HEK293 (cell line): ENCODE results near the gene TARS2.

Source experiments
- BCL11A ChIP-seq: fragments of 450-650 bp; formaldehyde crosslinking; IDR thresholded peaks from 2 replicates; pipeline ENCODE4 v1.5.1; 2016; ENCODE audit warnings: low read depth, missing biosample characterization, missing genetic modification characterization
- BCL11B ChIP-seq: fragments of 450-650 bp; formaldehyde crosslinking; IDR thresholded peaks from 2 replicates; pipeline ENCODE4 v1.5.1; 2016; ENCODE audit warnings: low read depth, missing biosample characterization, missing genetic modification characterization
- GLIS1 ChIP-seq: fragments of 450-650 bp; formaldehyde crosslinking; IDR thresholded peaks from 2 replicates; pipeline ENCODE4 v1.5.1; 2016; ENCODE audit warnings: missing biosample characterization, missing genetic modification characterization
- KLF16 ChIP-seq: fragments of 450-650 bp; formaldehyde crosslinking; IDR thresholded peaks from 2 replicates; pipeline ENCODE4 v1.5.1; 2017; ENCODE audit warnings: missing biosample characterization, missing genetic modification characterization
- KLF9 ChIP-seq: fragments of 450-650 bp; formaldehyde crosslinking; IDR thresholded peaks from 2 replicates; pipeline ENCODE4 v1.5.1; 2016; ENCODE audit warnings: missing biosample characterization, missing genetic modification characterization, low read depth
- PATZ1 ChIP-seq: fragments of 450-650 bp; formaldehyde crosslinking; IDR thresholded peaks from 2 replicates; pipeline ENCODE4 v1.5.1; 2016; ENCODE audit warnings: missing biosample characterization, missing genetic modification characterization
- PRDM2 ChIP-seq: fragments of 450-650 bp; formaldehyde crosslinking; IDR thresholded peaks from 2 replicates; pipeline ENCODE4 v1.5.1; 2016; ENCODE audit warnings: missing biosample characterization, missing genetic modification characterization, borderline replicate concordance
- SETDB1 ChIP-seq: IDR thresholded peaks from one replicate; pipeline ENCODE4 v1.6.1; 2017; ENCODE audit warnings: mild to moderate bottlenecking, low read length, moderate library complexity, mixed read lengths; ENCODE audit not compliant: insufficient read length
- TCF7L2 ChIP-seq: IDR thresholded peaks from 2 replicates; pipeline ENCODE4 v1.6.1; 2011; ENCODE audit warnings: low read depth, mild to moderate bottlenecking, inconsistent platforms, low read length, moderate library complexity, borderline replicate concordance
- ZBTB17 ChIP-seq: fragments of 450-650 bp; formaldehyde crosslinking; IDR thresholded peaks from 2 replicates; pipeline ENCODE4 v1.5.1; 2016; ENCODE audit warnings: missing biosample characterization, missing genetic modification characterization
- ZIC2 ChIP-seq: fragments of 450-650 bp; formaldehyde crosslinking; IDR thresholded peaks from 2 replicates; pipeline ENCODE4 v1.5.1; 2016; ENCODE audit warnings: missing biosample characterization, missing genetic modification characterization
- ZNF211 ChIP-seq: fragments of 450-650 bp; formaldehyde crosslinking; IDR thresholded peaks from 2 replicates; pipeline ENCODE4 v1.5.1; 2016; ENCODE audit warnings: low read depth, missing biosample characterization, missing genetic modification characterization
- ZNF24 ChIP-seq: fragments of 450-650 bp; formaldehyde crosslinking; IDR thresholded peaks from 2 replicates; pipeline ENCODE4 v1.5.1; 2016; ENCODE audit warnings: missing biosample characterization, missing genetic modification characterization
- ZNF280D ChIP-seq: fragments of 450-650 bp; formaldehyde crosslinking; IDR thresholded peaks from 2 replicates; pipeline ENCODE4 v1.5.1; 2016; ENCODE audit warnings: missing biosample characterization, missing genetic modification characterization
- ZNF324 ChIP-seq: fragments of 450-650 bp; formaldehyde crosslinking; IDR thresholded peaks from 2 replicates; pipeline ENCODE4 v1.5.1; 2016; ENCODE audit warnings: missing biosample characterization, missing genetic modification characterization
- ZNF341 ChIP-seq: fragments of 450-650 bp; formaldehyde crosslinking; IDR thresholded peaks from 2 replicates; pipeline ENCODE4; 2016; ENCODE audit warnings: low read depth, missing biosample characterization, missing genetic modification characterization
- ZNF354C ChIP-seq: fragments of 450-650 bp; formaldehyde crosslinking; IDR thresholded peaks from 2 replicates; pipeline ENCODE4 v1.5.1; 2016; ENCODE audit warnings: missing biosample characterization, missing genetic modification characterization, low read depth, borderline replicate concordance
- ZNF561 ChIP-seq: fragments of 450-650 bp; IDR thresholded peaks from 2 replicates; pipeline ENCODE4 v1.5.1; 2018; ENCODE audit warnings: missing biosample characterization, missing genetic modification characterization, borderline replicate concordance
- ZNF639 ChIP-seq: fragments of 450-650 bp; formaldehyde crosslinking; IDR thresholded peaks from 2 replicates; pipeline ENCODE4 v1.5.1; 2016; ENCODE audit warnings: missing biosample characterization, missing genetic modification characterization
- ZNF660 ChIP-seq: fragments of 450-650 bp; IDR thresholded peaks from 2 replicates; pipeline ENCODE4 v1.5.1; 2018; ENCODE audit warnings: missing biosample characterization, mild to moderate bottlenecking, missing genetic modification characterization
- ZNF76 ChIP-seq: fragments of 450-650 bp; formaldehyde crosslinking; IDR thresholded peaks from 2 replicates; pipeline ENCODE4; 2016; ENCODE audit warnings: low read depth, missing biosample characterization, missing genetic modification characterization, borderline replicate concordance
- ZSCAN30 ChIP-seq: fragments of 450-650 bp; IDR thresholded peaks from 2 replicates; pipeline ENCODE4 v1.5.1; 2018; ENCODE audit warnings: missing biosample characterization, mild to moderate bottlenecking, missing genetic modification characterization, moderate library complexity
- ZSCAN4 ChIP-seq: fragments of 450-650 bp; formaldehyde crosslinking; IDR thresholded peaks from 2 replicates; pipeline ENCODE4 v1.5.1; 2017; ENCODE audit warnings: missing biosample characterization, missing genetic modification characterization

TARS2 gene

GRCh38 chr1:150515328-150516049 is 28.3 kb downstream of the TARS2 start, which contains the start of gene FALEC (continued):
- no peak for TF ChIP-seq ZNF280D (tag by site-specific recombination)
- TF ChIP-seq TCF7L2 = peak; percentile 99
- 0 out of 2 replicates have a peak, but pooled peaks have one; percentile 10 for TF ChIP-seq ZNF660
- peak; percentile 91 for TF ChIP-seq ZSCAN30 (tag by site-specific recombination)
- no peak for TF ChIP-seq ZSCAN4 (tag by site-specific recombination)
- TF ChIP-seq KLF9 = 0 out of 2 replicates have a peak, but pooled peaks have one; percentile 35
- TF ChIP-seq ZNF341 (tag by site-specific recombination) = peak; percentile 92
- no peak for TF ChIP-seq PRDM2 (tag by site-specific recombination)
- TF ChIP-seq BCL11A = 0 out of 2 replicates have a peak, but pooled peaks have one; percentile 68
- TF ChIP-seq BCL11B (tag by site-specific recombination) = 0 out of 2 replicates have a peak, but pooled peaks have one; percentile 29
- TF ChIP-seq ZNF324 (tag by site-specific recombination) = no peak
- TF ChIP-seq KLF16 = peak; percentile 79
- peak; percentile 48 for TF ChIP-seq ZIC2 (tag by site-specific recombination)
- peak; percentile 66 for TF ChIP-seq ZNF76
- TF ChIP-seq ZNF24 (tag by site-specific recombination) = peak; percentile 17; the same call in 1 of the 2 replicates
- TF ChIP-seq ZNF354C = 0 out of 2 replicates have a peak, but pooled peaks have one; percentile 17
- no peak for TF ChIP-seq SETDB1
- peak; percentile 82; the same call in 1 of the 2 replicates for TF ChIP-seq ZNF639 (tag by site-specific recombination)
- peak; percentile 97 for TF ChIP-seq PATZ1 (tag by site-specific recombination)
- peak; percentile 94 for TF ChIP-seq GLIS1 (tag by site-specific recombination)
- TF ChIP-seq ZBTB17 (tag by site-specific recombination) = peak; percentile 71
- TF ChIP-seq ZNF561 (tag by site-specific recombination) = peak; percentile 71; the same call in 1 of the 2 replicates
- no peak for TF ChIP-seq ZNF211 (tag by site-specific recombination)
